Measurements from ENCODE around the gene GPAT3. TPM values are rescaled to one million over a fixed set of nuclear protein-coding genes. Genes with fewer than 3 reads are reported as not detected.
A peak's percentile ranks its signal among the peaks of the same experiment; 100 is the strongest.

Gene GPAT3
- total RNA-seq, 1 experiment from 2014 or later = 4.4 TPM

GRCh38 chr4:83548151-83548905 lies 12.4 kb downstream of the GPAT3 start:
- BruUV-seq (replicated peaks) = no TSS peak
- CTCF ChIA-PET = interaction anchor here (0.5 to 1.8 kb wide), 2 partner anchors 12 to 66 kb away, joined by 3 to 7 read pairs; no protein-coding TSS in a partner anchor
- peak; percentile 76 for DNase-seq
- H3K36me3 Mint-ChIP-seq (ENCODE audit: insufficient read depth, unreplicated experiment) = peaks cover 10% of the 10 kb centered on the region
- no peak for TF ChIP-seq CTCF (IDR thresholded peaks at IDR 0.05; ENCODE audit: unreplicated experiment)
- no peaks in the 10 kb centered on the region for H3K27me3 Mint-ChIP-seq (ENCODE audit: unreplicated experiment)
- peak overlapping the region; percentile 87 for H3K27ac Mint-ChIP-seq (ENCODE audit: unreplicated experiment)
- intact Hi-C loops (cut with micrococcal nuclease; ENCODE audit: unreplicated experiment) = no loop called here
- H3K9me3 Mint-ChIP-seq (ENCODE audit: low read depth, unreplicated experiment) = no peaks in the 10 kb centered on the region
- no peak overlapping the region for H3K4me3 Mint-ChIP-seq (ENCODE audit: low read depth, unreplicated experiment)
- H3K4me1 Mint-ChIP-seq (ENCODE audit: low read depth, unreplicated experiment) = peaks cover 63% of the 10 kb centered on the region

GRCh38 chr4:83552083-83552482 lies 16.2 kb downstream of the GPAT3 start:
- intact Hi-C loops (cut with micrococcal nuclease; ENCODE audit: unreplicated experiment) = no loop called here
- CTCF ChIA-PET = no interaction called here
- Mint-ChIP-seq H3K9me3 (ENCODE audit: low read depth, unreplicated experiment) (no peaks in the 10 kb centered on the region), H3K36me3 (ENCODE audit: insufficient read depth, unreplicated experiment) (peaks cover 10% of the 10 kb centered on the region), H3K4me1 (ENCODE audit: low read depth, unreplicated experiment) (peaks cover 62% of the 10 kb centered on the region), H3K27ac (ENCODE audit: unreplicated experiment) (peak overlapping the region; percentile 53), H3K4me3 (ENCODE audit: low read depth, unreplicated experiment) (no peak overlapping the region), H3K27me3 (ENCODE audit: unreplicated experiment) (no peaks in the 10 kb centered on the region)
- no peak for TF ChIP-seq CTCF (IDR thresholded peaks at IDR 0.05; ENCODE audit: unreplicated experiment)
- no peak for DNase-seq
- BruUV-seq (replicated peaks) = no TSS peak

GRCh38 chr4:83552924-83553323 lies 17.0 kb downstream of the GPAT3 start:
- intact Hi-C loops (cut with micrococcal nuclease; ENCODE audit: unreplicated experiment) = no loop called here
- CTCF ChIA-PET = no interaction called here
- peak overlapping the region; percentile 53 for H3K27ac Mint-ChIP-seq (ENCODE audit: unreplicated experiment)
- H3K36me3 Mint-ChIP-seq (ENCODE audit: insufficient read depth, unreplicated experiment) = peaks cover 10% of the 10 kb centered on the region
- no peak overlapping the region for H3K4me3 Mint-ChIP-seq (ENCODE audit: low read depth, unreplicated experiment)
- H3K4me1 Mint-ChIP-seq (ENCODE audit: low read depth, unreplicated experiment) = peaks cover 61% of the 10 kb centered on the region
- H3K9me3 Mint-ChIP-seq (ENCODE audit: low read depth, unreplicated experiment) = no peaks in the 10 kb centered on the region
- DNase-seq = no peak
- TF ChIP-seq CTCF (IDR thresholded peaks at IDR 0.05; ENCODE audit: unreplicated experiment) = no peak
- no TSS peak for BruUV-seq (replicated peaks)
- no peaks in the 10 kb centered on the region for H3K27me3 Mint-ChIP-seq (ENCODE audit: unreplicated experiment)

GRCh38 chr4:83556006-83556707 lies 20.2 kb downstream of the GPAT3 start:
- no TSS peak for BruUV-seq (replicated peaks)
- no peak for TF ChIP-seq CTCF (IDR thresholded peaks at IDR 0.05; ENCODE audit: unreplicated experiment)
- intact Hi-C loops (cut with micrococcal nuclease; ENCODE audit: unreplicated experiment) = no loop called here
- Mint-ChIP-seq H3K27me3 (ENCODE audit: unreplicated experiment) (no peaks in the 10 kb centered on the region), H3K36me3 (ENCODE audit: insufficient read depth, unreplicated experiment) (peaks cover under 1% of the 10 kb centered on the region), H3K9me3 (ENCODE audit: low read depth, unreplicated experiment) (no peaks in the 10 kb centered on the region), H3K4me3 (ENCODE audit: low read depth, unreplicated experiment) (no peak overlapping the region), H3K4me1 (ENCODE audit: low read depth, unreplicated experiment) (peaks cover 65% of the 10 kb centered on the region), H3K27ac (ENCODE audit: unreplicated experiment) (no peak overlapping the region)
- DNase-seq = no peak
- CTCF ChIA-PET = interaction anchor here (0.7 kb wide), 1 partner anchor 334 kb away, joined by 3 read pairs; no protein-coding TSS in a partner anchor
